GOT3 (cell line): ENCODE data around the gene SELPLG.
"Not testable (repeated sequence)": the region's sequence is repeated elsewhere in the genome, so short reads cannot be mapped to it uniquely, and the experiment has no call there.

Source experiments
- DNase-seq: peaks from one replicate; lab custom pipeline; 2025; ENCODE audit warnings: mixed read lengths; lab: John Stamatoyannopoulos, UW

Gene SELPLG

GRCh38 chr12:108618953-108619274, 14.8 kb downstream of the SELPLG start:
- DNase-seq, result not testable (repeated sequence)

GRCh38 chr12:108618079-108618952, 15.4 kb downstream of the SELPLG start:
- peak; percentile 8 for DNase-seq

DNA sequence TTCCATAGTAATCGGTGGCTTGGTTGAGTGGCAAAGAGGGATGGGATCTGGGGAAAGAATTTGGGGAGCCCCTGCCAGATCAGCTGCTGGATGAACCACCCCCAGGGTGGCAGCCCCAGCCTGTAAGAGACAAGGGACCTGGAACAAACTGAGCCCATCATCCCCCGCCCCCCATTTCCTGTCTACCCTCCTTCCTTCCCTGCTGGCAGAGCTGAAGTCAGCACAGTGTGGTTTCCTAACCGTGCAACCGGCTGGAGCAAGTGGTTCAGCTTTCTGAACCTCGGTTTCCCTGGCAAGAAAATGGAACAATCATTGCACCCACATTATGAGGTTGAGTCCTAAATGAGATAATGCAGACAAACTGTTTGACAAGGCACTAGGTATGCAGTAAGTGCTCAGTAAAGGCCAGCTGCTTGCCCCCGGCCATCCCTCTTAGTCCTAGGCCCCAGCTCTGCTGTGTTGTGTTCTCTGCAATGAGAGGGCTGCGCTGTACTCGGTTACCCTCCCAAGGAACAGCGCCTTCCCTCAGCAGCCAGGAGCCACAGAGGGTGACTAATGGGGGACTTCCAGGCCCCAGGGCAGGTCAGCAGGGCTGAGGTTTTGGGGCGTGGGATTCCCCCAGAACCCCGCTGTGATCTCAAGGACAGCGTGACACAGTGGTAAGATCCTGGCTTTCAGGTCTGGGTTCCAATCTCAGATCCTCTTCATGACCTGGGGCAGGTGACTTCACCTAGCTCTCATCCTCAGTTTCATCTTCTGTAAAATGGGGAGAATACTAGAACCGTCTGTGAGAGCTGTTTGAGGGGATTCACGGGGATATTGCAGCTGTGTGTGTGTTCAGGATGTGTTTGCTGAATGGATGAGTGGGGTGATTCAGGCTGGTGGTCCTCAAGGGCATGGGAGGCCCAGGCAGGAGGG, 16.5 kb downstream of the SELPLG start:
- DNase-seq, result no peak

- DNase-seq, result no peak
Measured at GRCh38 chr12:108616359-108616758, 17.3 kb downstream of the SELPLG start.

GRCh38 chr12:108615918-108616317, 17.8 kb downstream of the SELPLG start:
- no peak for DNase-seq

DNA sequence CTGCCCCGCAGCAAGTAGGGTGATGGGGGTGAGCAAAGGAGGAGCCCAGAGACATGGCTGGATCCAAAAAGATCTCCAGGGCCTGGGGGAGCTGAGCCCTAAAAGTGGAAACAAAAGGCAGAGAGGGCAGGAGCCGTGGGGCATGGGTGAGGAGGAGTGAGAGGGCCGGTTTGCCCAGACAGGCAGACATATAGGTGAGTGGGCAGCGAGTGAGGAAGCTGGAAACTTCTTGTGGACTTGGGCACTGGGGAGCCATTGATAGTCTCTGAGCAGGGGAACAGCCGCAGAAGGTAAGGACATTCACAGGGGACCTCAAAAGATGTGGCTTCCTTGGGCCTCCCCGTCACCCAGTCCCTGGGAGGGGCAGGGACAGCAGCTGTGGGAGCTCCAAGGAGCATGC, 19.1 kb downstream of the SELPLG start:
- no peak for DNase-seq

GRCh38 chr12:108614041-108614440, 19.7 kb downstream of the SELPLG start:
- no peak for DNase-seq

DNA sequence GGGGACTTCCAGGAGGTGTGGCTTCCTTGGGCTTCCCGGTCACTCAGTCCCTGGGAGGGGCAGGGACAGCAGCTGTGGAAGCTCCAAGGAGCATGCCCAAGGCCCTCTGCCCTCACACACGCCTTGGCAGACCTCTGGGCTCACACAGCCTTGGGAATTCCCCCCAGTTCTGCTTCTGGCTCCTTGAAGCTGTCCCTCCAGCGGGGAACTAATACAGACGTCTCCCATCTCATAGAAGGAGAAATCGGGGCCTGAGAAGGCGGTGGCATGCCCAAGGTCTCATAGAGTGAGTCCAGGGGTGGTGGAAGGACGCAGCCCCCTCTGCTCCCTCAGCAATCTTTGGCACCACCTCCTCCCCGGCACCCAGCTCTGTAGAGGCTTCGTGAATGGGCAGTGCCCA, 20.1 kb downstream of the SELPLG start:
- no peak for DNase-seq

DNA sequence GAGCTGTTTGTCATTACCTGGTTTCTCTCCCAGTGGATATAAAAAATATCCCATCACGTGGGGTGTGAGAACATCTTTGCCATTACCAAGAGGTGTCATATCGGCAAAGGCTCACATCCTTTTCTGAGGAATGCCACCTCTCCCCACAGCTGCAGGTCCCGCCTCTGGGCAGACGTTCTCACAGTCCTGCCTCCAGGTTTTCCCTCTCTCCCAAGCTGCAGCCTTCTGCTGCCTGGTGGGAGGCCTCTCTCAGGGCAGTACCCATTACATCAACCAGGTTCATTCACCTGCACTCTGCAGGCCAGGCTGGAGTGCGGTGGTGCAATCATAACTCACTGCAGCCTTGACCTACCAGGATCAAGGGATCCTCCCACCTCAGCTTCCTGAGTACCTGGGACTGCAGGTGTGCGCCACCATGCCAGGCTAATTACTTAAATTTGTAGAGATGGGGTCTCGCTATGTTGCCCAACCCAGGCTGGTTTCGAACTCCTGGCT, 20.9 kb downstream of the SELPLG start:
- DNase-seq, result no peak

DNA sequence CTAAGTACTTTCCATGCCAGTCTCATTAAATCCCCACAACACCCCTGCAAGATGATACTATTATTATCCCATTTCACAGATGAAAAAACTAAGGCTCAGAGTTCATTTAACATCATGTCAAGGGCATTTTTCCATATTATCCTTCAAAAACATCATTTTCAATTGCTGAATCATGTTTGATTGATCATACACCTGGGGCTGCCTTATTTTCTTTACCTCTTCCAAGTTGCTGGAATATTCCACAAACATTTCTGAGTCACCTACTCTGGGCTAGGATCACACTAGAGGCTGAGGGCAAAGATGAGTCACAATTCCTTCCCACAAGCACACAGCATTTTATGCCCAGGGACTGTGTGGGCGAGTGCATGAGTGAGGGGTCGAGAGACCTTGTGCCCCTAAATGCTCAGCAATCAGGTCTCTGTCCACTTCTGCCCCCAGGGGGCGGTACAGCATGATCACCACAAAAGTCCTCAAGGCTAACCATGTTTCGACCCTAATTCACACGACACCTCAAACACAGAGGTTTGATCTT, 21.7 kb downstream of the SELPLG start:
- no peak for DNase-seq

GRCh38 chr12:108610856-108611605, 22.7 kb downstream of the SELPLG start:
- DNase-seq, result no peak

DNA sequence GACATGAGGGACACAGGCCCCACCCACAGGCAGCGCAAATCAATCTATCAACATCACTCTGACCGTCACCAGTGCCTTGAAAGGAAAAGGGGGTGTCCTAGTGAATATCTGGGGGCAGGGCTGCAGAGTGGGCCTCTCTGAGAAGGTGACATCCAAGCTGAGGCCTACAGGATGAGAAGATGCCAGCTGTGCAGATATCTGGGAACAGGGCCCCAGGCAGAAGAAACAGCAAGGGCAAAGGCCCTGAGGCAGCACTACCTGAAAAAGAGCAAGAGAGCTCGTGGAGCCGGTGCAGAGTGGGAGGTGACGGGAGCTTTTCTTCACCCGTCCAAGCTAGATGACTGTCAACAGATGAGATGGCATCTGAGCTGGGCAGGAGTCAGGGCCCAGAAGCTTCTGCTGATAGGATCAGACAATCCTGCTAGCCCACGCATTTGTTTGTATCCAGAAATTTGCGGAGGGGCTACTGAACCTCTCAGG, 23.3 kb downstream of the SELPLG start:
- no peak for DNase-seq

DNA sequence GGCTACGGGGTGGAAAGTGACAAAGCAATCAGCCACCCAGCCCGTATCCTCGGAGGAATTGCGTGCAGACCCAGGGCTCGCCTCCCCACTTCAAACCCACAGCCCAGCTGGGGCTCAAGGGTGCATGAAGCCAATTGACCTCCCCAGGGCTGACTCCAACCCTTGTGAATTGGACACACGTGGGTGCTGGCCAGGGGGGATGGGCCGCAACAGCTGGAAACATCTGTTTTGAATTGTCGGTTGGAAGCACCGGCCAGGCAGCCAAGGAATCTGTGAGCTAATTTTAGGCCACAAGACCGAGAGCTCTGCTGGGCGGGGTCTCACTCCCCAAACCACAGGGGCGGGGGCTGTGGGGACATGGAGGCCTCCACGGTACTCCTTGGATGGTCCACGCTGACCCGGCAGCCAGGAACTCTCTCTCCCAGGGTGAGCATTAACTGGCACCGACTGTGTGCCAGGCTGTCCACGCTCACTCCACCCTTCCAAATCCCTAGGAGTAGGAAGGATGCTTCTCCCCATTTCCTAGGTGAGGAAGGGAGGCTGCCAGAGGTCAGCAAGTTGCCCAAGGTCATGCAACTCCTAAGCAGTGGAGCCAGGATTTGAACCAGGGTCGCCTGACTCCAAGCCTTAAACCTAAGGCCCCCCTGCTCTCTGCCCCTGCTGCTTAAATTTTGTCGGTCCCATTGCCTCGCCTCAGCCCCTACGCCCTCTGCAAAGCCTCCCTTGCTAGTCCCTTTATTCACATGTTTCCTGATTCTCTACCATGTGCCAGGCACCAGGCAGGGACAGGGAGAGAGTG, 24.0 kb downstream of the SELPLG start:
- no peak for DNase-seq

DNA sequence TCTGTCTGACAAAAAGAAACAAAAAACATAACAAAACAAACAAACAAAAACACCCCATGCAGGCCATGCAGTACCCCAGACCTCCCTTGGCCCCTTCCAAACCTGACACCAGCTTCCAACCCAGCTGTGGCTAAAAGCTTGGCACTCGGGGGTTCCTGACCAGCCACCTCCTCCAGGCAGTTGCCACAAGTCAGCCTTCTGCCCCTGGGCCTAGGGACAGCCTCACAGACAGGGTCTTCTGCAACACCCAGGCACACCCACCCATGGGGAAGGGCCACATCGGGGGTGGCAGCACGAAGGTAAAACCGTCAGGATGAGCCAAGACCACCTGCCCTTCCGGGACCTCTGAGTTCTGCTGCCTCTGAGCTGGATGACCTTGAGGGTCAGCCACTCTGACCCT, 25.1 kb downstream of the SELPLG start:
- no peak for DNase-seq

DNA sequence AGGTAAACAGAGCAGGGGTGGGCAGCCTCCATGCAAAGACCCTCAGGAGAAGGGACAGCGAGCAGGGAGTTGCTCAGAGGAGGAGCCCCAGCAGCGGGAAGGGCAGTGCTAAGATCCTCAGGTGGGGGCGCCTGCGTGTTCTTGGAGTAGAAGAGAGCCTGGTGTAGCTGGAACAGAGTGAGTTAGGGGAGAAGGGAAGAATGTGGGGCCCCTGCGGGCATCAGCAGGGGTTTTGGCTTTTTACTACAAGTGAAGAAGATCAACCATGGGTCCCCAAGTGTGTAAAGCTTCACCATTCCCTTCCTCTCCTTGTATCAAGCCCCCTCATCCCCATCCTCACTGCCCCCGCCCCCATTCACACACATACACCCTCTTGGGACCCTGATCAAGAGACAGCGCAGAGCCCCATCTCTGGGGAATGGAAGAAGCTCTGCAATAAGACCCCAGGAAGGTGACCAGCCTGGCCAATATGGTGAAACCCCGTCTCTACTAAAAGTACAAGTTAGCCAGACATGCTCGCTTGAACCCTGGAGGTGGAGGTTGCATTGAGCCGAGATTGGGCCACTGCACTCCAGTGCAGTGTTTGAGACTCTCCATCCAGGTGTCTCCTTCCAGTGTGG, 25.6 kb downstream of the SELPLG start:
- no peak for DNase-seq

DNA sequence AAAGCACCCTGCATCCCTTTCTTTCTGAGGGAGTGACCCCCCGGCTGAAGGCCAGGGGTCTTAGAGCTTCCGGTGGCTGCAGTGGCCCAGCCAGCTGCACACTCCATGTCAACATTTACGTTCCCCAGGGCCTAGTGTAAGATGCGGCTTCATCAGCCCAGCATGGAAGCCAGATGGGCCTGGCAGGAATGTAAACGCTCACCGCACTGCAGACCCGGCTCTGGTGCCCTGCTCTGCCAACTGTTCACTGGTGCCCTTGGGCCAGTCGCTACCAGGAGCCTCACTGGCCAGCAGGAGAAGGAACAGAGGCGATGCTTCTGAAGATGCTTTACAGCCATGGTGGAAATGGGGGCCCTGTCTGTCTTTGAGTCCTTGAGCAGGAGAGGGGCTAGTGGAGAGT, 27.2 kb downstream of the SELPLG start:
- DNase-seq, result no peak

GRCh38 chr12:108605690-108606406, 27.8 kb downstream of the SELPLG start:
- DNase-seq, result no peak

DNA sequence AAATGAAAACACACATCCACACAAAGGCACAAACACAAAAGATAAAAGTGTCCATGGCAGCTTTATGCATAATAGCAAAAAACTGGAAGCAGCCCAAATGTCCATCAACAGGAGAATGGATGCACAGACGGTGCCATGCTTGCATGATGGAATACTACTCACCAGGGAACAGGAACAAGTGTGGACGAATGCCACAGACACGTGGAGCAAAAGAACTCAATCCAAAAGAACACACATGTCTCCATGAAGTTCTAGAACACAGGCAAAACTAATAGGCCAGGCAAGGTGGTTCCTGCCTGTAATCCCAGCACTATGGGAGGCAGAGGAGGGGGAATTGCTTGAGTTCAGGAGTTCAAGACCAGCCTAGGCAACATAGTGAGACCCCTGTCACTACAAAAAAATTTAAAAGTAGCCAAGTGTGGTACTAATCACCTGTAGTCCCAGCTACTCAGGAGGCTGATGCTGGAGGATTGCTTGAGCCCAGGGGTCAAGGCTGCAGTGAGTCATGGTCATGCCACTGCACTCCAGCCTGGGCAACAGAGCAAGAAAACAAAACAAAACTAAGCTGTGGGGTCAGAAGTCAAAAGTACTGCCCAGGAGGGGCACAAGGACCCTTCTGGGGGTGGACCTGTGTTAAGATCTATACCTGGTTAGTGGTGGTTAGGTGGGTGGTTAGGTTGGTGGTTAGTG, 28.5 kb downstream of the SELPLG start:
- no peak for DNase-seq
